ENCODE data around the gene CNNM3.
A peak's percentile ranks its signal among the peaks of the same experiment; 100 is the strongest.

CNNM3 gene

GRCh38 chr2:96807127-96807471, 9.0 kb upstream of the CNNM3 start:
- no peaks in the 10 kb centered on the region for H3K36me3 Mint-ChIP-seq
- H3K9me3 Mint-ChIP-seq (ENCODE audit: low read depth) = no peaks in the 10 kb centered on the region
- H3K4me3 Mint-ChIP-seq = no peak overlapping the region
- H3K27me3 Mint-ChIP-seq = no peaks in the 10 kb centered on the region
- peaks cover 10% of the 10 kb centered on the region for H3K4me1 Mint-ChIP-seq (ENCODE audit: low read depth)
- H3K27ac Mint-ChIP-seq = no peak overlapping the region

GRCh38 chr2:96808176-96808837, 7.8 kb upstream of the CNNM3 start:
- no peaks in the 10 kb centered on the region for H3K36me3 Mint-ChIP-seq
- peak overlapping the region; percentile 29 for H3K27ac Mint-ChIP-seq
- no peaks in the 10 kb centered on the region for H3K27me3 Mint-ChIP-seq
- H3K9me3 Mint-ChIP-seq (ENCODE audit: low read depth) = no peaks in the 10 kb centered on the region
- peaks cover 10% of the 10 kb centered on the region for H3K4me1 Mint-ChIP-seq (ENCODE audit: low read depth)
- H3K4me3 Mint-ChIP-seq = no peak overlapping the region

- peaks cover 10% of the 10 kb centered on the region for H3K4me1 Mint-ChIP-seq (ENCODE audit: low read depth)
- no peaks in the 10 kb centered on the region for H3K9me3 Mint-ChIP-seq (ENCODE audit: low read depth)
- H3K27me3 Mint-ChIP-seq = no peaks in the 10 kb centered on the region
- H3K27ac Mint-ChIP-seq = no peak overlapping the region
- H3K4me3 Mint-ChIP-seq = no peak overlapping the region
- no peaks in the 10 kb centered on the region for H3K36me3 Mint-ChIP-seq
Observed at GRCh38 chr2:96809216-96809882, 6.7 kb upstream of the CNNM3 start.

GRCh38 chr2:96809951-96810782, 5.9 kb upstream of the CNNM3 start:
- Mint-ChIP-seq H3K27me3 (no peaks in the 10 kb centered on the region), H3K27ac (no peak overlapping the region), H3K36me3 (no peaks in the 10 kb centered on the region), H3K4me1 (ENCODE audit: low read depth) (peaks cover 14% of the 10 kb centered on the region), H3K9me3 (ENCODE audit: low read depth) (no peaks in the 10 kb centered on the region), H3K4me3 (no peak overlapping the region)

- Mint-ChIP-seq H3K36me3 (no peaks in the 10 kb centered on the region), H3K4me1 (ENCODE audit: low read depth) (peaks cover 18% of the 10 kb centered on the region), H3K27ac (no peak overlapping the region), H3K4me3 (no peak overlapping the region), H3K9me3 (ENCODE audit: low read depth) (no peaks in the 10 kb centered on the region), H3K27me3 (no peaks in the 10 kb centered on the region)
Observed at GRCh38 chr2:96810783-96811192, 5.3 kb upstream of the CNNM3 start.

- Mint-ChIP-seq H3K27me3 (no peaks in the 10 kb centered on the region), H3K4me1 (ENCODE audit: low read depth) (peaks cover 10% of the 10 kb centered on the region), H3K9me3 (ENCODE audit: low read depth) (no peaks in the 10 kb centered on the region), H3K4me3 (no peak overlapping the region), H3K36me3 (no peaks in the 10 kb centered on the region), H3K27ac (no peak overlapping the region)
Observed at GRCh38 chr2:96811917-96812316, 4.2 kb upstream of the CNNM3 start.

GRCh38 chr2:96813656-96814055, 2.4 kb upstream of the CNNM3 start:
- Mint-ChIP-seq H3K36me3 (peaks cover 2% of the 10 kb centered on the region), H3K27ac (no peak overlapping the region), H3K9me3 (ENCODE audit: low read depth) (no peaks in the 10 kb centered on the region), H3K27me3 (no peaks in the 10 kb centered on the region), H3K4me3 (no peak overlapping the region), H3K4me1 (ENCODE audit: low read depth) (peaks cover 22% of the 10 kb centered on the region)

GRCh38 chr2:96815326-96816126, 542 bp upstream of the CNNM3 start:
- H3K36me3 Mint-ChIP-seq = peaks cover 2% of the 10 kb centered on the region
- peak overlapping the region; percentile 77 for H3K27ac Mint-ChIP-seq
- H3K4me1 Mint-ChIP-seq (ENCODE audit: low read depth) = peaks cover 41% of the 10 kb centered on the region
- H3K27me3 Mint-ChIP-seq = no peaks in the 10 kb centered on the region
- H3K9me3 Mint-ChIP-seq (ENCODE audit: low read depth) = no peaks in the 10 kb centered on the region
- H3K4me3 Mint-ChIP-seq = peak overlapping the region; percentile 91

- Mint-ChIP-seq H3K4me1 (ENCODE audit: low read depth) (peaks cover 53% of the 10 kb centered on the region), H3K27ac (peak overlapping the region; percentile 34), H3K27me3 (no peaks in the 10 kb centered on the region), H3K36me3 (peaks cover 2% of the 10 kb centered on the region), H3K9me3 (ENCODE audit: low read depth) (no peaks in the 10 kb centered on the region), H3K4me3 (peak overlapping the region; percentile 87)
Observed at GRCh38 chr2:96816836-96817702, 1.0 kb downstream of the CNNM3 start.

- Mint-ChIP-seq H3K36me3 (peaks cover 2% of the 10 kb centered on the region), H3K9me3 (ENCODE audit: low read depth) (no peaks in the 10 kb centered on the region), H3K4me3 (peak overlapping the region; percentile 87), H3K4me1 (ENCODE audit: low read depth) (peaks cover 56% of the 10 kb centered on the region), H3K27me3 (no peaks in the 10 kb centered on the region), H3K27ac (peak overlapping the region; percentile 76)
Observed at GRCh38 chr2:96817882-96818281, 1.8 kb downstream of the CNNM3 start.

GRCh38 chr2:96819128-96819875, 3.2 kb downstream of the CNNM3 start:
- no peak overlapping the region for H3K27ac Mint-ChIP-seq
- H3K27me3 Mint-ChIP-seq = no peaks in the 10 kb centered on the region
- peak overlapping the region; percentile 87 for H3K4me3 Mint-ChIP-seq
- H3K4me1 Mint-ChIP-seq (ENCODE audit: low read depth) = peaks cover 60% of the 10 kb centered on the region
- H3K36me3 Mint-ChIP-seq = peaks cover 2% of the 10 kb centered on the region
- no peaks in the 10 kb centered on the region for H3K9me3 Mint-ChIP-seq (ENCODE audit: low read depth)

GRCh38 chr2:96819876-96820511, 3.9 kb downstream of the CNNM3 start:
- H3K4me3 Mint-ChIP-seq = peak overlapping the region; percentile 87
- peaks cover 57% of the 10 kb centered on the region for H3K4me1 Mint-ChIP-seq (ENCODE audit: low read depth)
- no peaks in the 10 kb centered on the region for H3K27me3 Mint-ChIP-seq
- no peaks in the 10 kb centered on the region for H3K9me3 Mint-ChIP-seq (ENCODE audit: low read depth)
- H3K27ac Mint-ChIP-seq = no peak overlapping the region
- peaks cover 2% of the 10 kb centered on the region for H3K36me3 Mint-ChIP-seq

GRCh38 chr2:96821113-96821675, 5.1 kb downstream of the CNNM3 start:
- Mint-ChIP-seq H3K27ac (no peak overlapping the region), H3K4me3 (no peak overlapping the region), H3K4me1 (ENCODE audit: low read depth) (peaks cover 52% of the 10 kb centered on the region), H3K27me3 (no peaks in the 10 kb centered on the region), H3K36me3 (peaks cover 2% of the 10 kb centered on the region), H3K9me3 (ENCODE audit: low read depth) (no peaks in the 10 kb centered on the region)

All from activated naive CD8-positive, alpha-beta T cell (primary cell).